Neutrophil (primary cell): ENCODE measurements around the gene LHX4.

Source experiments
- H3K27ac ChIP-seq: fragments of 200-600 bp; sonication (generic); 2 replicates; pipeline ENCODE4 v1.5.1; 2016; ENCODE audit warnings: mild to moderate bottlenecking, moderate library complexity
- H3K27me3 ChIP-seq: fragments of 200-600 bp; sonication (generic); 2 replicates; pipeline ENCODE4 v1.6.0; 2016; ENCODE audit warnings: mild to moderate bottlenecking
- H3K36me3 ChIP-seq: fragments of 200-600 bp; sonication (generic); 2 replicates; pipeline ENCODE4 v1.5.1; 2017
- H3K4me1 ChIP-seq, 2 experiments: fragments of 200-600 bp in 1 of 2; sonication (generic) in 1 of 2; 1 replicate in 1 of 2; 2 replicates in 1 of 2; pipeline versions ENCODE4 v1.5.1 to v1.6.1; 2013 to 2016; ENCODE audit warnings: low read depth in 1 of 2, low read length in 1 of 2, mild to moderate bottlenecking in 1 of 2, moderate library complexity in 1 of 2; ENCODE audit not compliant: control insufficient read depth in 1 of 2, insufficient read depth in 1 of 2
- H3K4me3 ChIP-seq, 2 experiments: fragments of 200-600 bp in 1 of 2; sonication (generic) in 1 of 2; 1 replicate in 1 of 2; 2 replicates in 1 of 2; pipeline ENCODE4 v1.5.1; 2013 to 2016; ENCODE audit warnings: low read depth in 1 of 2, low read length in 1 of 2, mild to moderate bottlenecking in 1 of 2, moderate library complexity in 1 of 2
- H3K9me3 ChIP-seq: fragments of 200-600 bp; sonication (generic); 2 replicates; pipeline ENCODE4 v1.5.1; 2016
- CTCF ChIP-seq: fragments of 200-600 bp; sonication (generic); IDR thresholded peaks from 2 replicates; pipeline ENCODE4 v1.5.1; 2016; ENCODE audit warnings: antibody characterized with exemption

The LHX4 gene

GRCh38 chr1:180188091-180188506 lies 42.0 kb upstream of the LHX4 start:
- H3K27me3 ChIP-seq: no peaks in the 10 kb centered on the region
- H3K27ac ChIP-seq: no peak overlapping the region
- H3K36me3 ChIP-seq: peaks cover 100% of the 10 kb centered on the region
- peaks cover 10 to 15% of the 10 kb centered on the region in 2 experiments for H3K4me1 ChIP-seq
- no peaks in the 10 kb centered on the region for H3K9me3 ChIP-seq
- no peak overlapping the region for H3K4me3 ChIP-seq
- TF ChIP-seq CTCF: no peak

DNA sequence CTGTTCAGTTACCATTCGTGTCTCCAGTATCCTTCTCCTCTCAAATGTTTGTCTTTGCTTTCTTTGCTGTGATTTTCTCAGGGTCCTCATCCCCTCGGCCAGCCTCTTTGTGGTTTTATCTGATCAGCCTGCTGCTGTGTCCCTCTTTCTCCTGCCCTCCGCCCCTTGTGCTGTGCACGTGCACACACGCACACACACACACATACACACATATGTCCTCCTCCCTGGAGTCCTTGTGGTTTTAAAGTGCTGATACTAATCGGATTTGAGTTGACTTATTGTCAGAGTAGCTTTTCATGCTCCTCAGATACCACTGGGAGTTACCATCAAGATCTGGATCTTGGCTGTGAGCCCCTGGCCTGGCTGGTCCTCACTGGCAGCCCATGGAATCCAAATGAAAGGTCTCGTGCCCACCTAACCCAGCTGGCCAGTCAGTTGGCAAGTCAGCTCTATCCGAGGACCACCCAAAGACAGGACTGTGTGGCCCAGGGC lies 41.3 kb upstream of the LHX4 start:
- H3K27ac ChIP-seq: no peak overlapping the region
- peaks cover 10 to 15% of the 10 kb centered on the region in 2 experiments for H3K4me1 ChIP-seq
- H3K4me3 ChIP-seq: no peak overlapping the region
- peaks cover 100% of the 10 kb centered on the region for H3K36me3 ChIP-seq
- TF ChIP-seq CTCF: no peak
- H3K9me3 ChIP-seq: no peaks in the 10 kb centered on the region
- H3K27me3 ChIP-seq: no peaks in the 10 kb centered on the region

GRCh38 chr1:180190091-180190490 lies 40.0 kb upstream of the LHX4 start:
- Histone ChIP-seq H3K4me3 (no peak overlapping the region), H3K27ac (no peak overlapping the region), H3K36me3 (peaks cover 100% of the 10 kb centered on the region), H3K9me3 (no peaks in the 10 kb centered on the region), H3K4me1 (peaks cover 10 to 15% of the 10 kb centered on the region in 2 experiments), H3K27me3 (no peaks in the 10 kb centered on the region)
- no peak for TF ChIP-seq CTCF

GRCh38 chr1:180192172-180192571 lies 37.9 kb upstream of the LHX4 start:
- Histone ChIP-seq H3K27me3 (no peaks in the 10 kb centered on the region), H3K4me3 (no peak overlapping the region), H3K27ac (peak overlapping the region; percentile 38), H3K36me3 (peaks cover 100% of the 10 kb centered on the region), H3K4me1 (peaks cover 10 to 15% of the 10 kb centered on the region in 2 experiments), H3K9me3 (no peaks in the 10 kb centered on the region)
- no peak for TF ChIP-seq CTCF

- Histone ChIP-seq H3K36me3 (peaks cover 100% of the 10 kb centered on the region), H3K4me3 (no peak overlapping the region), H3K9me3 (no peaks in the 10 kb centered on the region), H3K4me1 (peaks cover 10 to 15% of the 10 kb centered on the region in 2 experiments), H3K27me3 (no peaks in the 10 kb centered on the region), H3K27ac (no peak overlapping the region)
- TF ChIP-seq CTCF: no peak
Observed at GRCh38 chr1:180193141-180194047, 36.7 kb upstream of the LHX4 start.
